Body of pancreas (tissue), 4 donors: ENCODE measurements around the gene CTNND2. TPM values are rescaled to one million over a fixed set of nuclear protein-coding genes. Genes with fewer than 3 reads are reported as not detected.

ENCODE experiments used
- ATAC-seq: fragments of 150-250 bp; one replicate; pipeline ENCODE4 v1.9.1; 2016
- DNase-seq, 4 donors: peaks; one replicate each; pipeline ENCODE4 v3.0.0-alpha.2; 2019
- H3K27ac ChIP-seq, 4 donors: fragments of 200-600 bp; sonication (generic); 1 replicate in 3 of 4; 2 replicates in 1 of 4; pipeline versions ENCODE4 v1.5.1 to v1.6.1; 2016 to 2019; ENCODE audit warnings: mild to moderate bottlenecking in 1 of 4, mixed read lengths in 1 of 4, moderate library complexity in 1 of 4
- H3K27me3 ChIP-seq, 2 donors: fragments of 200-600 bp; sonication (generic); one replicate each; pipeline ENCODE4 v1.6.0; 2016; ENCODE audit warnings: mild to moderate bottlenecking in 1 of 2
- H3K36me3 ChIP-seq, 2 donors: fragments of 200-600 bp; sonication (generic); replicated peaks in 1 of 2; 2 replicates each; pipeline ENCODE4 v1.5.1; 2016; ENCODE audit warnings: low read depth in 2 of 2; ENCODE audit not compliant: insufficient read depth in 1 of 2
- H3K4me1 ChIP-seq: fragments of 200-600 bp; sonication (generic); one replicate; pipeline ENCODE4 v1.6.0; 2016
- H3K4me3 ChIP-seq, 2 donors: fragments of 200-600 bp; sonication (generic); 1 replicate in 1 of 2; 2 replicates in 1 of 2; pipeline ENCODE4 v1.5.1; 2016 to 2019
- H3K9me3 ChIP-seq, 3 donors: fragments of 200-600 bp; sonication (generic); 1 replicate in 2 of 3; 2 replicates in 1 of 3; pipeline ENCODE4 v1.5.1; 2016
- POLR2A ChIP-seq, 3 donors: fragments of 450-650 bp; IDR thresholded peaks; one replicate each; pipeline ENCODE4 v1.6.1; 2016; ENCODE audit warnings: antibody characterized with exemption in 3 of 3, mild to moderate bottlenecking in 2 of 3
- WGBS, 2 donors: methylation state at CpG; one replicate each; pipeline ENCODE4 v1.1.5; 2017; 5-methylcytosine and 5-hydroxymethylcytosine counted together
- intact Hi-C: fragments of 100-400 bp; cut with DNase I; formaldehyde crosslinking; loops from one replicate; pipeline ENCODE4 v1.15.1; 2023
- total RNA-seq, 2 donors: library from RNA; depleted of rRNA; stranded (reverse); fragments of >200 nt; gene quantifications; one replicate each; pipeline ENCODE4 v1.1.0, GENCODE V29; 2016
- TF ChIP-seq, protein P1 (sequence below), 7 experiments: fragments of 450-650 bp in 4 of 7; fragments of 200-600 bp in 3 of 7; sonication (generic) in 3 of 7; IDR thresholded peaks; one replicate each; pipeline ENCODE4 v1.5.1; 2016 to 2019; ENCODE audit warnings: antibody characterized with exemption in 7 of 7

CTNND2 gene
- total RNA-seq, 2 donors from 2014 or later = 21.0 to 82.4 TPM

DNA sequence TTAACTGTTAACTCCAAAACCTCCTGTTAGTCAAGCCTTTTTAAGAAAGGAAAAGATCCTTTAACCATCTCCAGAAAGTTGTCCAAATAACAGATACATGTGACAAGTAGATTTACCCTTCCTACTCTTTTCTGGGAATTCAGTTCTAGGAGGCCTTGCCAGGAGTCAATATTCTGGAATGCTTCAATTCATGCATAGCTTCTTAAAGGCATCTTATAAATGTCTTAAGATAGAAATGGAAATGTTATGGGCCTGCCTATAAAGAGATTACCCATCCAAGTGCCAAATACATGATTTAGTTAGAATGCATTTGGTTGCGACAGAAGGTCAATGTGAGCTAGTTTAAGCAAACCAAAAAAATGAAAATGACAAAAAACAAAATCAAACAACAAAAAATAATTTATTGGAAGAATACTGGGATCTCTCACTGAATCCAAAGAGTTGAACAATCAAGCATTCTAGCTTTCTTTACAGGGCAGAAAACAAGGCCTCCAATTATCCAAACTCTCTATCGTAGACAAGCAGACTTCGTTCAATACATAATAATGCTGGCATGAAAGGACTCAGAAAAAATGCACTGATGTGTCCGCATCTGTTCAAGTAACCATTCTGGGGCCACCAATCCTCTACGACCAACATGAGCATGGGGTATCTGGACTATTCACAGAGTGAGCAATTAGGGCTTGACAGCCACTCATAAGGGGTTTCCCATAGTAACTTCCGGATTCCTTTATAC is 188.6 kb downstream of the CTNND2 start:
- no peak overlapping the region for H3K4me3 ChIP-seq
- no peaks in the 10 kb centered on the region for H3K4me1 ChIP-seq
- no peak for DNase-seq
- no peaks in the 10 kb centered on the region for H3K36me3 ChIP-seq
- intact Hi-C loops = no loop called here
- WGBS, 2 donors = 93 to 95% methylated on average over 6 of the region's 6 CpGs
- no peak overlapping the region for H3K27ac ChIP-seq
- no peaks in the 10 kb centered on the region for H3K9me3 ChIP-seq
- no peak for ATAC-seq
- TF ChIP-seq, protein P1, sequence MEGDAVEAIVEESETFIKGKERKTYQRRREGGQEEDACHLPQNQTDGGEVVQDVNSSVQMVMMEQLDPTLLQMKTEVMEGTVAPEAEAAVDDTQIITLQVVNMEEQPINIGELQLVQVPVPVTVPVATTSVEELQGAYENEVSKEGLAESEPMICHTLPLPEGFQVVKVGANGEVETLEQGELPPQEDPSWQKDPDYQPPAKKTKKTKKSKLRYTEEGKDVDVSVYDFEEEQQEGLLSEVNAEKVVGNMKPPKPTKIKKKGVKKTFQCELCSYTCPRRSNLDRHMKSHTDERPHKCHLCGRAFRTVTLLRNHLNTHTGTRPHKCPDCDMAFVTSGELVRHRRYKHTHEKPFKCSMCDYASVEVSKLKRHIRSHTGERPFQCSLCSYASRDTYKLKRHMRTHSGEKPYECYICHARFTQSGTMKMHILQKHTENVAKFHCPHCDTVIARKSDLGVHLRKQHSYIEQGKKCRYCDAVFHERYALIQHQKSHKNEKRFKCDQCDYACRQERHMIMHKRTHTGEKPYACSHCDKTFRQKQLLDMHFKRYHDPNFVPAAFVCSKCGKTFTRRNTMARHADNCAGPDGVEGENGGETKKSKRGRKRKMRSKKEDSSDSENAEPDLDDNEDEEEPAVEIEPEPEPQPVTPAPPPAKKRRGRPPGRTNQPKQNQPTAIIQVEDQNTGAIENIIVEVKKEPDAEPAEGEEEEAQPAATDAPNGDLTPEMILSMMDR (IDR thresholded peaks at IDR 0.05) = no peak
- TF ChIP-seq POLR2A (IDR thresholded peaks at IDR 0.05) = no peak
- H3K27me3 ChIP-seq = no peaks in the 10 kb centered on the region

DNA sequence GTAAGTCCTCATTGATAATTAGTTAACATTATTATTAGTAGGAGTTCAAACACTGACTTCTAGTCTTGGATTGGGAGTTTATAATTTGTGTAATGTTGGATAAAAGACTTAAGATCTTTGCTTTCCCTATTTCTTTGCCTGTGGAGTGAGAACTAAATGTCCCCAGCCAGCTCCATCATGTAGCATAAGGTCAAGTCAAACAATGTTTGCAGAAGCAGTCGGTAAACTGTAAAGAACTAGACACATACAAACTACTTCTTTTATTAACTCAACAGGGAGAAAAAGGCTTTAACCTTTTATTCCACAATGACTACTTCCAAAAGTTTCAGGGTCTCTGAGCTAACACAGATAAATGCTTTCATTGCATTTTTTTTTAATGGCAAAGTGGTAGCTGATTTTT is 192.3 kb downstream of the CTNND2 start:
- Histone ChIP-seq H3K27ac (no peak overlapping the region), H3K27me3 (no peaks in the 10 kb centered on the region), H3K36me3 (no peaks in the 10 kb centered on the region), H3K4me3 (no peak overlapping the region), H3K9me3 (no peaks in the 10 kb centered on the region), H3K4me1 (no peaks in the 10 kb centered on the region)
- ATAC-seq (no peak), DNase-seq (no peak)
- TF ChIP-seq, protein P1 (IDR thresholded peaks at IDR 0.05) = no peak
- TF ChIP-seq POLR2A (IDR thresholded peaks at IDR 0.05) = no peak
- 45 to 48% methylated on average over 1 of the region's 1 CpG for WGBS, 2 donors
- intact Hi-C loops = no loop called here

DNA sequence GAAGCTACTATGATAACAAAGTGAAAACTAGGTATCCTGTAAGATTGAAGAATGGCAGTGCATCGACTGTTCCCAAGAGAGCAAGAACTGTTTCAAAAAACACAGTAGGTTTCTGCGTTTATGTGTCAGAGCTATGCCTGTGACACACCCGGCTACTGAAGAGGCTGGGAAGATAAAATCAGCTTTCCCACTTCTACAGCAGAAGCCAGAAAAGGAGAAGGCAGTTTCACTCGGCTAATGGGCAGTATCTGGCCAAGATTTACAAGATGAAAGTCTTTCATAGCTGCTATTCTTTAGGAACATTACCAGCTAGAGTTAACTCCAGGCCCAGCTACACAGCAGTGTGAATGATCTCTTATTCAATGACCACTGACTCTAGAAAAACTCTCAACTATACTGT is 195.2 kb downstream of the CTNND2 start:
- 81 to 90% methylated on average over 4 of the region's 4 CpGs for WGBS, 2 donors
- Histone ChIP-seq H3K27me3 (no peaks in the 10 kb centered on the region), H3K4me1 (no peaks in the 10 kb centered on the region), H3K27ac (no peak overlapping the region), H3K9me3 (no peaks in the 10 kb centered on the region), H3K36me3 (no peaks in the 10 kb centered on the region), H3K4me3 (no peak overlapping the region)
- ATAC-seq (no peak), DNase-seq (no peak)
- intact Hi-C loops = no loop called here
- no peak for TF ChIP-seq POLR2A (IDR thresholded peaks at IDR 0.05)
- TF ChIP-seq, protein P1 (IDR thresholded peaks at IDR 0.05) = no peak

DNA sequence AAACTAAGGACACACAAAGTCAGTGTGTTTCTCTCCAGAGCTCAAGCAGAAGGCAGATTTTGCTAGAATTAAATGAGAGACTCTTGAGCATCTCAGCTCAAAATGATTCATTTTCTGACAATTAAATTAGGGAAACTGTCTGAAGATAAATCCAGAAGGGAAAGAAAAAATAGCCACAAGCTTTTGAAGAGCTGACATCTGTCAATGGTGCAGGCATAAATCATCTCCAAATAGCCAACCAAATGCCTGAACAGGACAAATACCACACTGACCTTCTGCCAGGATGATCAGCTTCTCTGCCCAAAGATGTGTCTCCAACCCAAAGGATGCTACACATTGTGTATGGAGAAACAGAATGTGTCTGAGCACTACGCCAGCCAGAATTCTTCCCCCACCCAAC is 199.3 kb downstream of the CTNND2 start:
- Histone ChIP-seq H3K27ac (no peak overlapping the region), H3K4me3 (no peak overlapping the region), H3K9me3 (no peaks in the 10 kb centered on the region), H3K27me3 (no peaks in the 10 kb centered on the region), H3K4me1 (no peaks in the 10 kb centered on the region), H3K36me3 (no peaks in the 10 kb centered on the region)
- WGBS, 2 donors = 82 to 95% methylated on average over 1 of the region's 1 CpG
- no peak for DNase-seq
- ATAC-seq = no peak
- TF ChIP-seq, protein P1 (IDR thresholded peaks at IDR 0.05) = no peak
- TF ChIP-seq POLR2A (IDR thresholded peaks at IDR 0.05) = no peak
- intact Hi-C loops = no loop called here

DNA sequence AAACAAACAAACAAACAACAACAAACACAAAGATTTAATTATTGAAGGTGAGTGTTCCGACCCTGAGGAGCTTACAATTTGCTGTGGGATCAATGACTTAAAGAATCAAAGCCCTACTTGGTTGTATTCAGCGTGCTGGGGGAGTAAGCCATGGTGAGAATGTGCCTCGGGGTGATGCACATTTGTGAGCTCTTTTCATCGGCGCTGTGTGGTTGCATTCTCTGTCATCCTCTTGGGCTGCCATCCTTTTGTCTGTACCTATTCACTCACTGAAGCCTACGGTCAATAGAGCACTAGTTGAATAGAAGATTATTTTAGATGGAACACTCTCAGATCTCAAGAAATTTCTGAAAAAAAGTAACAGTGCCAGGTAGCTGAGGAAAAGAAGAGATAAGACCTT is 203.9 kb downstream of the CTNND2 start:
- TF ChIP-seq POLR2A (IDR thresholded peaks at IDR 0.05) = no peak
- TF ChIP-seq, protein P1 (IDR thresholded peaks at IDR 0.05) = no peak
- intact Hi-C loops = no loop called here
- H3K27ac ChIP-seq = no peak overlapping the region
- H3K27me3 ChIP-seq = no peaks in the 10 kb centered on the region
- WGBS, 2 donors = 90 to 95% methylated on average over 6 of the region's 6 CpGs
- DNase-seq (no peak), ATAC-seq (no peak)
- no peak overlapping the region for H3K4me3 ChIP-seq
- no peaks in the 10 kb centered on the region for H3K36me3 ChIP-seq
- H3K9me3 ChIP-seq = no peaks in the 10 kb centered on the region
- H3K4me1 ChIP-seq = no peaks in the 10 kb centered on the region
